HepG2 (cell line): ENCODE results near the gene KCNK7. TPM values are rescaled to one million over a fixed set of nuclear protein-coding genes. Genes with fewer than 3 reads are reported as not detected.

ENCODE experiments used
- CHD2 ChIP-seq: IDR thresholded peaks from 2 replicates; pipeline ENCODE4 v1.6.1; 2011; ENCODE audit warnings: low read depth, low read length, improper control_type of control experiment
- DMTF1 ChIP-seq: sonication (generic); formaldehyde crosslinking; IDR thresholded peaks from 2 replicates; pipeline ENCODE4 v1.4.0; 2020; ENCODE audit warnings: mild to moderate bottlenecking, missing genetic modification reagents
- EHMT2 ChIP-seq: fragments of 200-600 bp; sonication (generic); IDR thresholded peaks from 2 replicates; pipeline ENCODE4 v1.7.0; 2017; ENCODE audit warnings: antibody characterized with exemption, low read depth, low read length, borderline replicate concordance
- HOXA3 ChIP-seq: sonication (generic); formaldehyde crosslinking; IDR thresholded peaks from 2 replicates; pipeline ENCODE4 v1.5.0; 2020; ENCODE audit warnings: missing genetic modification reagents
- IRF9 ChIP-seq: sonication (generic); formaldehyde crosslinking; IDR thresholded peaks from 2 replicates; pipeline ENCODE4 v1.8.0; 2022; ENCODE audit warnings: missing genetic modification reagents, mild to moderate bottlenecking, borderline replicate concordance
- MYC ChIP-seq: sonication (generic); formaldehyde crosslinking; IDR thresholded peaks from 2 replicates; pipeline ENCODE4 v1.9.0; 2021; ENCODE audit warnings: missing genetic modification reagents, borderline replicate concordance
- PHB2 ChIP-seq: fragments of 450-650 bp; IDR thresholded peaks from 2 replicates; pipeline ENCODE4 v1.6.1; 2018; ENCODE audit not compliant: partially characterized antibody
- POLR2A ChIP-seq, 2 experiments: IDR thresholded peaks; 2 replicates each; pipeline ENCODE4 v1.6.1; 2011; ENCODE audit warnings: low read depth in 2 of 2, low read length in 2 of 2, mild to moderate bottlenecking in 1 of 2, moderate library complexity in 1 of 2; ENCODE audit not compliant: insufficient read depth in 1 of 2
- POLR2G ChIP-seq: fragments of 200-400 bp; formaldehyde crosslinking; IDR thresholded peaks from 2 replicates; pipeline ENCODE4 v1.6.1; 2018; ENCODE audit warnings: mild to moderate bottlenecking, low read depth, low read length, moderate library complexity
- PRDM10 ChIP-seq: sonication (generic); formaldehyde crosslinking; IDR thresholded peaks from 2 replicates; pipeline ENCODE4 v1.4.0; 2020; ENCODE audit warnings: low read depth, missing genetic modification reagents
- STAG1 ChIP-seq: sonication (generic); formaldehyde crosslinking; IDR thresholded peaks from 2 replicates; pipeline ENCODE4 v1.4.0; 2020; ENCODE audit warnings: missing genetic modification reagents
- TCF7L2 ChIP-seq: IDR thresholded peaks from 2 replicates; pipeline ENCODE4 v1.6.1; 2011; ENCODE audit warnings: mild to moderate bottlenecking, low read depth, low read length, moderate library complexity
- TFDP2 ChIP-seq: sonication (generic); formaldehyde crosslinking; IDR thresholded peaks from 2 replicates; pipeline ENCODE4 v1.4.0; 2020; ENCODE audit warnings: missing genetic modification reagents
- ZNF160 ChIP-seq: sonication (generic); formaldehyde crosslinking; IDR thresholded peaks from 2 replicates; pipeline ENCODE4 v1.8.0; 2022; ENCODE audit warnings: mild to moderate bottlenecking, inconsistent platforms, missing genetic modification reagents
- ZNF329 ChIP-seq: sonication (generic); formaldehyde crosslinking; IDR thresholded peaks from 2 replicates; pipeline ENCODE4 v1.9.0; 2021; ENCODE audit warnings: low read depth, mild to moderate bottlenecking, missing genetic modification reagents
- ZNF333 ChIP-seq: sonication (generic); formaldehyde crosslinking; IDR thresholded peaks from 2 replicates; pipeline ENCODE4 v1.4.0; 2020; ENCODE audit warnings: mild to moderate bottlenecking, missing genetic modification reagents, borderline replicate concordance
- ZNF460 ChIP-seq: sonication (generic); formaldehyde crosslinking; IDR thresholded peaks from 2 replicates; pipeline ENCODE4 v1.5.1; 2020; ENCODE audit warnings: missing genetic modification reagents, mild to moderate bottlenecking, borderline replicate concordance
- ZNF710 ChIP-seq: sonication (generic); formaldehyde crosslinking; IDR thresholded peaks from 2 replicates; pipeline ENCODE4 v1.5.0; 2020; ENCODE audit warnings: mild to moderate bottlenecking, missing genetic modification reagents, borderline replicate concordance
- ZNF749 ChIP-seq: sonication (generic); formaldehyde crosslinking; IDR thresholded peaks from 2 replicates; pipeline ENCODE4 v1.8.0; 2022; ENCODE audit warnings: mild to moderate bottlenecking, missing genetic modification reagents, moderate library complexity, borderline replicate concordance
- polyA plus RNA-seq, 8 experiments: library from polyadenylated mRNA; depleted of rRNA in 3 of 8; stranded (reverse) in 7 of 8; unstranded in 1 of 8; fragments of >200 nt; fragmentation: Illumina TruSeq in 4 of 8; extraction: Trizol in 4 of 8; gene quantifications; 2 replicates each; pipeline versions ENCODE4 v1.2.1 to v1.2.3, GENCODE V29; 2011 to 2016; ENCODE audit warnings: low read depth in 4 of 8, missing spikeins in 1 of 8, mixed read lengths in 1 of 8; ENCODE audit not compliant: insufficient read depth in 1 of 8
- total RNA-seq, 5 experiments: library from RNA; depleted of rRNA; stranded (reverse); fragments of >200 nt; fragmentation: Illumina TruSeq; extraction: Trizol; gene quantifications; 2 replicates each; pipeline ENCODE4 v1.2.3, GENCODE V29; 2016; ENCODE audit warnings: low read depth in 1 of 5

KCNK7 gene
- total and polyA plus RNA-seq, 2 of the 13 experiments (the other 11 are each of a cell fraction or from before 2014, with no cell fraction given): 0.11 TPM; not detected in 1

- TF ChIP-seq PRDM10 (CRISPR knock-in tag): 0 out of 2 replicates have a peak, but pooled peaks have one; percentile 3
- TF ChIP-seq EHMT2: no peak
- no peak for TF ChIP-seq PHB2
- TF ChIP-seq TCF7L2: no peak
- no peak for TF ChIP-seq IRF9
- no peak for TF ChIP-seq ZNF333
- no peak for TF ChIP-seq ZNF749
- no peak for TF ChIP-seq POLR2A (IDR thresholded peaks at IDR 0.05; ENCODE audit: insufficient read depth in 1 of 2, low read depth in 2 of 2, low read length in 2 of 2)
- no peak for TF ChIP-seq TFDP2 (CRISPR knock-in tag)
- no peak for TF ChIP-seq CHD2
- no peak for TF ChIP-seq ZNF460 (CRISPR knock-in tag)
- TF ChIP-seq MYC (CRISPR knock-in tag): no peak
- peak; percentile 29 for TF ChIP-seq POLR2G
- no peak for TF ChIP-seq ZNF329 (CRISPR knock-in tag)
- TF ChIP-seq DMTF1 (CRISPR knock-in tag): no peak
- TF ChIP-seq STAG1 (CRISPR knock-in tag): no peak
- TF ChIP-seq HOXA3 (CRISPR knock-in tag): 0 out of 2 replicates have a peak, but pooled peaks have one; percentile 11
- TF ChIP-seq ZNF160 (CRISPR knock-in tag): no peak
- no peak for TF ChIP-seq ZNF710 (CRISPR knock-in tag)
These were observed 20.6 kb downstream of the KCNK7 start (continued) for GRCh38 chr11:65574811-65575567.
